ENCODE measurements around the gene SPHKAP.

SPHKAP gene

DNA sequence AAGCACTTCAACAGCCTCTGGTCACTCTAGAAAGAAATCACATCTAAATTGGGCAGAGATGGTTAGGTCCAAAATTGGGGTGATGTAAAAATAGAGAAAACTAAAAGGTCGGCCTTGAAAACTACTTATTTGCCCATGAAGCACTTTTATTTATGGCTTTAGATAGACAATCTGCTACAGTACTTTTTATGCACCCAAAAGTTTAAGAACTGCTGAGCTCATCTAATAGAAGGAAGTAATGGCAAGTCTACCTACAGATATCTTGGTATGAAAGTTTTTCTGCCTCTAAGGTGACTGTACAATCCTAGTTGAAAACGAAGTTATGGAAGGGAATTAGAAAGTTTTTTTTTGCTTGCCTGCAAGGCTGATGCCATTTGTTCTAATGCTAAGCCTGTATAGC is 46.2 kb downstream of the SPHKAP start:
- DNase-seq (ENCODE audit: extremely low spot score): no peak
- CTCF ChIA-PET: no interaction called here
- TF ChIP-seq LEF1 (IDR thresholded peaks at IDR 0.05; ENCODE audit: borderline replicate concordance) (no peak), ARNT (IDR thresholded peaks at IDR 0.05) (no peak), SUZ12 (IDR thresholded peaks at IDR 0.05) (no peak), CTBP1 (IDR thresholded peaks at IDR 0.05; ENCODE audit: borderline replicate concordance) (no peak), NFRKB (IDR thresholded peaks at IDR 0.05) (no peak), FOXA1 (IDR thresholded peaks at IDR 0.05) (no peak), ZNF384 (IDR thresholded peaks at IDR 0.05) (no peak), HDGF (IDR thresholded peaks at IDR 0.05; ENCODE audit: borderline replicate concordance) (no peak)
- POLR2A ChIA-PET: no interaction called here

GRCh38 chr2:228131833-228132232 is 49.7 kb downstream of the SPHKAP start:
- no peak for DNase-seq (ENCODE audit: extremely low spot score)
- ChIA-PET CTCF (no interaction called here), POLR2A (no interaction called here)
- no peak for TF ChIP-seq L3MBTL2 (conservative IDR thresholded peaks at IDR 0.05)
- TF ChIP-seq FOXK2 (IDR thresholded peaks at IDR 0.05): no peak
- no peak for TF ChIP-seq SP1 (IDR thresholded peaks at IDR 0.05)
- no peak for TF ChIP-seq TARDBP (IDR thresholded peaks at IDR 0.05)
- no peak for TF ChIP-seq FOXM1 (IDR thresholded peaks at IDR 0.05; ENCODE audit: borderline replicate concordance)
- TF ChIP-seq PKNOX1 (IDR thresholded peaks at IDR 0.05): no peak
- no peak for TF ChIP-seq LEF1 (IDR thresholded peaks at IDR 0.05; ENCODE audit: borderline replicate concordance)

- no peak for TF ChIP-seq HDGF (IDR thresholded peaks at IDR 0.05; ENCODE audit: borderline replicate concordance)
- no peak for TF ChIP-seq NFRKB (IDR thresholded peaks at IDR 0.05)
- no peak for TF ChIP-seq L3MBTL2 (conservative IDR thresholded peaks at IDR 0.05)
- TF ChIP-seq FOXM1 (IDR thresholded peaks at IDR 0.05; ENCODE audit: borderline replicate concordance): no peak
- TF ChIP-seq PKNOX1 (IDR thresholded peaks at IDR 0.05): no peak
- TF ChIP-seq SUZ12 (IDR thresholded peaks at IDR 0.05): no peak
- no peak for TF ChIP-seq LEF1 (IDR thresholded peaks at IDR 0.05; ENCODE audit: borderline replicate concordance)
- TF ChIP-seq CTBP1 (IDR thresholded peaks at IDR 0.05; ENCODE audit: borderline replicate concordance): no peak
- TF ChIP-seq ZNF384 (IDR thresholded peaks at IDR 0.05): no peak
- no peak for TF ChIP-seq TARDBP (IDR thresholded peaks at IDR 0.05)
- no peak for TF ChIP-seq ARNT (IDR thresholded peaks at IDR 0.05)
- no peak for TF ChIP-seq FOXK2 (IDR thresholded peaks at IDR 0.05)
- no peak for TF ChIP-seq ELF4 (IDR thresholded peaks at IDR 0.05)
- TF ChIP-seq FOXA1 (IDR thresholded peaks at IDR 0.05): no peak
- no peak for TF ChIP-seq BHLHE40 (IDR thresholded peaks at IDR 0.05; ENCODE audit: borderline replicate concordance)
- no peak for TF ChIP-seq SP1 (IDR thresholded peaks at IDR 0.05)
- ChIA-PET POLR2A (no interaction called here), CTCF (no interaction called here)
- no peak for DNase-seq (ENCODE audit: extremely low spot score)
Observed at GRCh38 chr2:228126401-228126800, 55.1 kb downstream of the SPHKAP start.

GRCh38 chr2:228118940-228119339 is 62.5 kb downstream of the SPHKAP start:
- ChIA-PET CTCF (no interaction called here), POLR2A (no interaction called here)
- TF ChIP-seq HDGF (IDR thresholded peaks at IDR 0.05; ENCODE audit: borderline replicate concordance): no peak
- TF ChIP-seq L3MBTL2 (conservative IDR thresholded peaks at IDR 0.05): no peak
- TF ChIP-seq FOXM1 (IDR thresholded peaks at IDR 0.05; ENCODE audit: borderline replicate concordance): no peak
- TF ChIP-seq BHLHE40 (IDR thresholded peaks at IDR 0.05; ENCODE audit: borderline replicate concordance): no peak
- no peak for TF ChIP-seq LEF1 (IDR thresholded peaks at IDR 0.05; ENCODE audit: borderline replicate concordance)
- no peak for TF ChIP-seq FOXA1 (IDR thresholded peaks at IDR 0.05)
- no peak for DNase-seq (ENCODE audit: extremely low spot score)

GRCh38 chr2:228107846-228108245 is 73.6 kb downstream of the SPHKAP start:
- CTCF ChIA-PET: no interaction called here
- TF ChIP-seq FOXK2 (IDR thresholded peaks at IDR 0.05) (no peak), NFRKB (IDR thresholded peaks at IDR 0.05) (no peak), SUZ12 (IDR thresholded peaks at IDR 0.05) (no peak), FOXM1 (IDR thresholded peaks at IDR 0.05; ENCODE audit: borderline replicate concordance) (no peak), TARDBP (IDR thresholded peaks at IDR 0.05) (no peak), ARNT (IDR thresholded peaks at IDR 0.05) (no peak), PKNOX1 (IDR thresholded peaks at IDR 0.05) (no peak), L3MBTL2 (conservative IDR thresholded peaks at IDR 0.05) (no peak), FOXA1 (IDR thresholded peaks at IDR 0.05) (no peak), ZNF384 (IDR thresholded peaks at IDR 0.05) (no peak)
- DNase-seq (ENCODE audit: extremely low spot score): no peak
- POLR2A ChIA-PET: no interaction called here

- no peak for TF ChIP-seq SP1 (IDR thresholded peaks at IDR 0.05)
- TF ChIP-seq PKNOX1 (IDR thresholded peaks at IDR 0.05): no peak
- no peak for TF ChIP-seq LEF1 (IDR thresholded peaks at IDR 0.05; ENCODE audit: borderline replicate concordance)
- TF ChIP-seq BHLHE40 (IDR thresholded peaks at IDR 0.05; ENCODE audit: borderline replicate concordance): no peak
- TF ChIP-seq TARDBP (IDR thresholded peaks at IDR 0.05): no peak
- no peak for TF ChIP-seq NFRKB (IDR thresholded peaks at IDR 0.05)
- no peak for TF ChIP-seq L3MBTL2 (conservative IDR thresholded peaks at IDR 0.05)
- TF ChIP-seq FOXM1 (IDR thresholded peaks at IDR 0.05; ENCODE audit: borderline replicate concordance): no peak
- TF ChIP-seq FOXK2 (IDR thresholded peaks at IDR 0.05): no peak
- TF ChIP-seq SUZ12 (IDR thresholded peaks at IDR 0.05): no peak
- TF ChIP-seq ZNF384 (IDR thresholded peaks at IDR 0.05): no peak
- TF ChIP-seq ELF4 (IDR thresholded peaks at IDR 0.05): no peak
- TF ChIP-seq ARNT (IDR thresholded peaks at IDR 0.05): no peak
- no peak for TF ChIP-seq HDGF (IDR thresholded peaks at IDR 0.05; ENCODE audit: borderline replicate concordance)
- no peak for TF ChIP-seq CTBP1 (IDR thresholded peaks at IDR 0.05; ENCODE audit: borderline replicate concordance)
- no peak for TF ChIP-seq FOXA1 (IDR thresholded peaks at IDR 0.05)
- ChIA-PET POLR2A (no interaction called here), CTCF (no interaction called here)
Observed at GRCh38 chr2:228105526-228106250, 75.8 kb downstream of the SPHKAP start.

More at GRCh38 chr2:228105526-228106250, 75.8 kb downstream of the SPHKAP start:
- DNase-seq (ENCODE audit: extremely low spot score): no peak
